Activated T-cell treated with anti-CD3 and anti-CD28 coated beads for 24 hours (primary cell): Measurements from ENCODE around the gene ALKBH4.
"Not testable (repeated sequence)": the region's sequence is repeated elsewhere in the genome, so short reads cannot be mapped to it uniquely, and the experiment has no call there.

Experiments used
- DNase-seq: peaks from one replicate; pipeline ENCODE4 v3.0.0-alpha.2; 2020; ENCODE audit warnings: low read depth

ALKBH4 gene, protein sequence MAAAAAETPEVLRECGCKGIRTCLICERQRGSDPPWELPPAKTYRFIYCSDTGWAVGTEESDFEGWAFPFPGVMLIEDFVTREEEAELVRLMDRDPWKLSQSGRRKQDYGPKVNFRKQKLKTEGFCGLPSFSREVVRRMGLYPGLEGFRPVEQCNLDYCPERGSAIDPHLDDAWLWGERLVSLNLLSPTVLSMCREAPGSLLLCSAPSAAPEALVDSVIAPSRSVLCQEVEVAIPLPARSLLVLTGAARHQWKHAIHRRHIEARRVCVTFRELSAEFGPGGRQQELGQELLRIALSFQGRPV

DNA sequence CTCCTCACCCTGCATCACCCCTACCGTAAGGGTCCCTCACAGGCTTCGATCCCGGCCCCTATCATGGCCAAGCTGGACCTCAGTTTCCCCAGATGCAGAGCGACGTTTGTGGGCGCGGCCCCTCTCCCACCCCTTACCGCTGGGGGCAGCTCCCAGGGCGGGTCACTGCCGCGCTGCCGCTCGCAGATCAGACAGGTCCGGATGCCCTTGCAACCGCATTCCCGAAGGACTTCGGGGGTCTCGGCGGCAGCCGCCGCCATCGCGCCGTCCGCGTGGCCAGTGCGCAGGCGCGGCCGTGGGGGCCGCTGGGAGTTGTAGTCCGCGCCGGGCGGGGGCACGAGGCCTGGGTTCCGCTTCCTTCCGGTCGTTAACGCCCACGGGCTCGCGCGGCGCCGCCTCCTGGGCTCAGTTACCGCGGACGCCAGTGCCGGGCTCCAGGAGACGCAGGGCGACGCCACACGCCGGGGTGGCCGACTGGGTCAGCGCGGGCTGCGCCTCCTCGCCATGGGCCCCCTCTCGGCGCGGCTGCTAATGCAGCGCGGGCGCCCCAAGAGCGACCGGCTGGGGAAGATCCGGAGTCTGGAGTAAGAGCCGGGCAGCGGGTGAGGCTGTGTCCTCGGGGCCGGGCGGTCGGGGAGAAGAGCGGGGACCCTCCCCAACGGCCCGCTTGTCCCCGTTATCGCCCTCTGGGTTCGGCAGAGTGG lies at the start of gene ALKBH4, which contains the start of gene LRWD1:
Gene ALKBH4, minus strand, starts transcription at position 287 of the 704 bp plus-strand sequence. Its CDS starts 27 bp downstream, at position 260.
Gene LRWD1, plus strand, starts transcription at position 408 of the 704 bp plus-strand sequence. Its CDS starts 97 bp downstream, at position 505.
- DNase-seq, result peak; percentile 95

DNA sequence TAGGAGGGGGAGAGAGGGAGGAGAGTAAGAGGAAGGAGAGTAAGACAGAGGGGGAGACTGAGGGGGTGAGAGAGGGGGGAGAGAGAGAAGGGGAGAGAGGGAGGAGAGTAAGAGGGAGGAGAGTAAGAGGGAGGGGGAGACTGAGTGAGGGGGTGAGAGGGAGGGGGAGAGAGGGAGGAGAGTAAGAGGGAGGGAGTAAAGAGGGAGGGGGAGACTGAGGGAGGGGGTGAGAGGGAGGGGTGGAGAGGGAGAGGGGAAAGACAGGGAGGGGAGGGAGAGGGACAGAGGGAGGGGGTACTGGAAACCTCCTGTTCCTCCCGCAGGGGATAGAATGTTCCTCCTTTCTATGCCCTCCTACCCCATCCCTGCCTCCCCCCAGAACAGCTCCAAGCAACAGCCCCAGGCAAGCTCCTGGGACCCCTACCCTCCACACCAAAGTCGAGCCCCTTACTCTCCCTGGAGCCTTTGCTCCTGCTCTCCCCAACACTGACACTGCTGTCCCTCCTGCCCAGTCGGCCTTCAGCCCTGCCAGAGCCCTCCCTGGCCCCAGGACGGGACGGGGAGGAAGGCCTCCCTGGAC lies 48.1 kb upstream of the ALKBH4 start:
- DNase-seq, result not testable (repeated sequence)

DNA sequence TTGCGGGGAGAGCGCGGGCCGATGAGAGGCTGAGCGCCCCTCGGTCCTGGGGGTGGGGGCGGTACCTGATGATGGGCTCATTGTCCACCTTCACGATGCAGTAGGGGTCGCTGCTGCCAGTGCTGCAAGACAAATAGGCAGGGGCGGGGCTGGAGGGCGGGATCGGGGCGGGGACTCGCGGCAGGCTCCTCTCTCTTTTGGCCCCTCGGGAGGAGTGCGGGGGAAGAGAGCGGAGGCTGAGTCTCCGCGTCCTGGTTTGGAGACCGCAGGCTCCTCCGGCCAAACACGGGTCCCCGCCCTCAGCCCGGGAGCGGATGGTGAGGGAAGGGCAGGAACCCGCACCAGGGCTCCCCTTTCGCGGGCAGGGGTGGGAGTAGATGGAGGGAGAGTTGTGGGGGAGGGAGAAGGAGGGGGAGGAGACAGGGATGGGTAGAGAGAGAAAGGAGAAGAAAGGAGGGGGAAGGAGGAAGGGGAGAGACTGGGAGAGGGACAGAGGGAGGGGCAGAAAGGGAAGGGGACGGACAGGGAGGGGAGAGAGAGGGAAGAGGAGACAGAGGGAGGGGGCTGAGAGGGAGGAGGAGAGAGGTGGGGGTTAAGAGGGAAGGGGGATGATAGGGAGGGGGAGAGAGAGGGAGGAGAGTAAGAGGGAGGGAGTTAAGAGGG lies 47.3 kb upstream of the ALKBH4 start:
- DNase-seq, result not testable (repeated sequence)

DNA sequence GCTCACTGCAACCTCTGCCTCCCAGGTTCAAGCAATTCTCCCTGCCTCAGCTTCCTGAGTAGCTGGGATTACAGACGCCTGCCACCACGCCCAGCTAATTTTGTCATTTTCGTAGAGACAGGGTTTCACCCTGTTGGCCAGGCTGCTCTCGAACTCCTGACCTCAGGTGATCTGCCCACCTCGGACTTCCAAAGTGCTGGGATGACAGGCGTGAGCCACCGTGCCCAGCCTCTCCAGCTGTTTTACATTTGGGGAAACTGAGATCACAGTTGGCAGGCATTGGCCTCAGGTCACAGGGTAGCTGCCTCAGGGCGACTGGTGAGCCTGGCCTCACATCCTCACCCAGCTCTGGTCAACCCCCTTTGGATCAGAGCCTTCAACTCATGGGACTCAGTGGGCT lies 45.9 kb upstream of the ALKBH4 start:
- DNase-seq, result not testable (repeated sequence)

DNA sequence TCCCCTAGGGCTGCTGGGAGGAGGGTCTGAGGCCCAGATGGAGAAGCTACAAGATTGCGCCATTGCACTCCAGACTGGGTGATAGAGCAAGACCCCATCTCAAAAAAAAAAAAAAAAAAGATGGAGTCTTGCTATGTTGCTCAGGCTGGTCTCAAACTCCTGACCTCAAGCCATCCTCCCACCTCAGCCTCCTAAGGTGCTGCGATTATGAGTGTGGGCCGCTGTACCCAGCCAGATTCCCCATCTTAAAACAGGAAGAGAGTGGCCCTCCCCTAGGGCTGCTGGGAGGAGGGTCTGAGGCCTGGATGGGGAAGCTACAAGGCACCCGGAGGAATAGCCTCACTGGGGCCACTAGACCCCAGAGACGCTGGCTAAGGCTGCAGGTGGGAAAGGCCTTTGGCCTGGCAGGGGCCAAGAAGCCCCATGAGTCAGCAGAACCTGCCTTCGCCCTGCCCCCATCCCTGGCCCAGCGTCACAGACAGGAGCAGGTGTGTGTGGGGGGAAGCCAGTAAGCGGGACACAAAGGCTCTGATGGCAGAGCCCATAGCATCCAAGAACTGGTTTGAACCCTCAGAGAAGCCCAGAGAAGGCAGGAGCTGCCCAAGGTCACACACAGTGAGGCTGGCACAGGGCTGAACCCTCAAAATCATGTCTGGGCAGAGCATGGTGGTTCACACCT lies 42.9 kb upstream of the ALKBH4 start:
- DNase-seq, result not testable (repeated sequence)

DNA sequence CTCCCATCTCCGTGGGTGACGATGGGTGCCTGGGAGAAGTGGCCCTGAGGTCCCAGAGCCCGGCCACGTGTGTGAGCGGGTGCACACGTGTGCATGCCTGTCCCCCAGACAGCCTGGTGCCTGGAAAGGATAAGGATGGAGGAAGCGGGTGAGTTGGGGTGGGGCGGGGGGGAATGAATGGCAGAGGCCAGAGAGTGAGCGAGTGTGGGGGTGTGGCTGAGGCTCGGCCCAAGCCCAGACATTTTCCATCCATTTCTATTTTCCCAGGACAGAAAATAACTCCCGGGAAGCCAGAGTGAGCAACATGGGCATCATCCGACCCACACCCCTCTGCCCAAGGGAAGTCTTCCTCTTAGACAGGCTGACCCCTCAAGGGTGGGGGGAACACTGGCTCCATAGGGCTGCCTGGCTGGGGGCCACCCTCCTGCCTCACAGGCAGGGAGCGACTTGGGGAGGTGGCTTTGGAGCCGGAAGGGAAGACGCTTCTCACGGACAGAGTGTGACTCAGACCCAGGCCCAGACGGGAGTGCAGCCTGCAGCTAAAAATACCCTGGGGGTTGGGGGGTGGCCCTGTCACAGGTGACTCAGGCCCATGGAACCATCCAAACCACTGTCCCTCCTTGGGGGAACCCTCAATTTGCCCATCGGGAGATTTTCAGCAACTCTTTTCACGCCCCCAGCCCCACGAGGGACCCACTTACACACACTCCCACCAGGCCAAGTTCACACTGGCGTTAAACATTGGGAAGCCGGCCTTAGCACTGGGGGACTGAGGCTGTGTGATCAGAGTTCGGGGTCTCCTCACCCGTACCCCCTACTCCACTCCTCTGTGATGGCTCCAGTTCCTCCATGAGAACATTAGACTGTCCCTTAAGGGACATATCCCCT lies 40.9 kb upstream of the ALKBH4 start:
- not testable (repeated sequence) for DNase-seq

DNA sequence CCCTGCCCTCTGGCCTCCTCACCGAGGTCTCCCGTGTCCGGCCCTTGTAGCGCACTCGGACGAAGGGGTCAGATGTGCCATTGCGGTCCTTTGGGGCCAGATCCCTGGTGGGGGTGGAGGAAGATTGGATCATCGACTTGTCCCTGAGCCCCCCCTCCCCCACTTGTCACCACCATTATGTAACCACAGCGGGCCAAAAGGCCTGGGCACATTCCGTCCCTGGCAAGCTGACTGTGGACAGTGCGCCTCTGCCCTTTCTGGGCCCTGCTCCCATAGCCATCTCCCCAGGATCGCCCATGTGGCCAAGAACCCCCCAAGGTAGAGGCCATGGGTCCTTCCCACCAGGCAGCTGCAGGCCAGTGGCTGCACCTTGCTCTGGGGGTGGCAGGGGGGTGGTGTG lies 38.5 kb upstream of the ALKBH4 start:
- DNase-seq, result not testable (repeated sequence)

DNA sequence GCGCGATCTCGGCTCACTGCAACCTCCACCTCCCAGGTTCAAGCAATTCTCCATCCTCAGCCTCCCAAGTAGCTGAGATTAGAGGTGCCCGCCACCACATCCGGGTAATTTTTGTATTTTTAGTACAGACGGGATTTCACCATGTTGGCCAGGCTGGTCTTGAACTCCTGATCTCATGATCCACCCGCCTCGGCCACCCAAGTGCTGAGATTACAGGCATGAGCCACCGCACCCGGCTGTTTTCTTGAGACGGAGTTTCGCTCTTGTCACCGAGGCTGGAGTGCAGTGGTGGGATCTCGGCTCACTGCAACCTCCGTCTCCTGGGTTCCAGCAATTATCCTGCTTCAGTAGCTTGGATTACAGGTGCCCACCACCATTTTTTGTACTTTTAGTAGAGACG lies 33.7 kb upstream of the ALKBH4 start:
- DNase-seq, result not testable (repeated sequence)

DNA sequence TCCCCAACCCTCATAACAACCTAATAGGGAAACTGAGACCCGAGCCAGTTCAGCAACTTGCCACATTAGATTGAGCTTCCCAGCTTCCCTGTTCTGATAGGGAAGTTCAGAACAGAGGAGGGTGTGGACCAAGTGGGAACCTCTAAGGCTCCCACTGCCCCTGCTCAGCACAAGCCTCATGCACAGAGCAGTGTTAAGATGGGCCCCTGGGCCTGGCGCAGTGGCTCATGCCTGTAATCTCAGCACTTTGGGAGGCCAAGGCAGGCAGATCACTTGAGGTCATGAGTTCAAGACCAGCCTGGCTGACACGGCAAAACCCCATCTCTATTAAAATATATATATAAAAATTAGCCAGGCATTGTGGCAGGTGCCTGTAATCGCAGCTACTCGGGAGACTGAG lies 32.6 kb upstream of the ALKBH4 start:
- DNase-seq, result not testable (repeated sequence)

DNA sequence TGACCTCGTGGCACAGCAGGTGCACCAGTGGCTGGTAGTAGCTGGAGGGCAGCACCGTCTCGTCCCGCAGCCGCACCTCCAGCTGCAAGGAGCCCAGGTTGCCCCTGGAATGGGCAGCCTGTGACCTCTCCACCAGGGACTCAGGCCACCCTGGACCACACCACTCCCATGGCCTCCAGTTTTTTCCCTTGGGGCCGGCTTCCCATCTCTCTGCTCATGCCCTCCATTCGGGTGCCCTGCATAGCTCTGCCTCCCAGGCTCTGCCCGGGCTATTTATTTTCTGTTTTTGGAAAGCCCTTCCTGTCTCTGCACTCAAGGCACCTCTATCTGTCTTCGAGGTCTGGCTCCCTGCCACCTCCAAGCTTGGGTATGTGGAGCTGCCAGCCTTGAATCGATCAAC lies 32.2 kb upstream of the ALKBH4 start:
- not testable (repeated sequence) for DNase-seq

DNA sequence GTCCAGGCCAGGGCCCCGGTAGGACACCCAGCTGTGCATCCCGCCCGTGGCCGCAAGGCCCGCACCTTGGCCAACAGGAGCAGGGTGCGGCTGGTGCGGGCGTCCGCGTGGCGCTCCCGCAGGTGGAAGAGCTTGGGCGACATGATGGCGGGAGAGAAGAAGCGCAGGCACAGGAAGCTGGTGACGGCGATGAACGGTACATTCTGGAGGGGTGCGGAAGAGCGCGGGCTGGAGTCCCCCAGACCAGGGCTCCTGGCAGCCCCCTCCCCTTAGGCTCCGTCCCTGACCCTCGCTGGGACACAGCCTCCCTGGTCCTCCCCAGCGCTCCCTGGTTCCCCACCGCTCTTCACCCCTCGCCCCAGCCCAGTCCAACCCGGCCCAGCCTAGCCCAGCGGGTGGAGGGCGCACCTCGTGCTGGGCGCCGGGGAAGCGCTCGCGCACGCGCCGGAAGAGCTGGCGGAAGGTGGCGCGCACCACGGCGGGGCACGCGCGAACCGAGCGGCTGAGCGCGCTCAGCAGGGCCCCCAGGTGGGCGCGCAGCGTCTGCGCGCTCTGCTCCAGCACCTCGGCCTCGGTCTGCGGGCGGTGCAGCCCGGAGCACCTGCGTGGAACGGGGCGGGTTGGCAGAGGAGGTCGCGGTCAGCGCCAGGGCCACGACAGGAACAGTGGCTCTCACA lies 29.9 kb upstream of the ALKBH4 start:
- DNase-seq, result not testable (repeated sequence)

DNA sequence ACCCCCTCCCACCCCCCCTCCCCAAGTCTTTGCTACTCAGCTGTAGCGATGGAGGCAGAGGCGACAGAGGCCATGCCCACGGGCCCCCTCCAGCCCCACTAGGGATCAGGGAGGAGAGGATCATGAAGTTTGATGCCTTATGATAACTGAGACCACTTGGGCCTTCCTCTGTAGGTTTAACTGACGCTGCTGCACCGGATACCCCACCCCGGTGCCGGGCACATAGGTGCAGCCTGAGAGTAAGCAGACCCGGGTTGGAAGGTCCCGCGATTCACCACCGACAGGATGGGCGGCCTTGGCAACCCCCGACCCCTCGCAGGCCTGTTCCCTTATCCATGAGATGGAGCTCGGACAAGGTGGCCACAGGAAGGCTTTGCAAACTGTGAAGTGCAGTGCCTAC lies 29.4 kb upstream of the ALKBH4 start:
- DNase-seq, result not testable (repeated sequence)

DNA sequence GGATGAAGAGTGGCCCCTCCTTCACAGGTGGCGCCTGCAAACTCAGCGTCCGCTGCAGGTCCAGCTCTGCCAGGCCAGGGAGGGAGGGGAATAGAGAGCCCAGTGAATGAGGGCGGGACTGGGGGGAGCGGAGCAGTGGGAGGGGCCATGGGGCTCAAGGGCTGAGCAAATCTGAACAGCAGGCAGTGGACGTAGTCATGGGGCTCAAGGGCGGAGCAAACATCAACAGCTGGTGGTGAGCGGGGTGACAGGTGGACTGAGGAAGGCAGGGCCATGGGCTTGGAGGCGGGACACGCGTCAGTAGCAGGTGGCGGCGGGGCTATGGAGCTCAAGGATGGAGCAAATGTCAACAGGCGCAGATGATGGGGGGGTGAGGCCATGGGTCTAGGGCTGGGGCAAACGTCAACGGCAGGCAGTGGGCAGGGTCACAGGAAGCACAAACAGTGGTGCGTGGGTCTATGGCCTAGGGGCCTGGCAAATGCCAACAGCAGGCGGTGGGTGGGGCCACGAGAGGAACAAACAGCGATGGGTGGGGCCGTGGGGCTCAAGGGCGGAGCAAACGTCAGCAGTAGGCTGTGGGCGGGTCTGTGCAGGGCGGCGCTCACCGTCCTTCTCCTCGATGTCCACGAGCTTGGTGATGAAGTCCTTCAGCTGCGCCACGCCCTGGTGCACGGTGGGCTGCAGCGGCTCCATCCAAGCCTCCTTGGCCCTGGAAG lies 28.7 kb upstream of the ALKBH4 start:
- DNase-seq, result not testable (repeated sequence)

DNA sequence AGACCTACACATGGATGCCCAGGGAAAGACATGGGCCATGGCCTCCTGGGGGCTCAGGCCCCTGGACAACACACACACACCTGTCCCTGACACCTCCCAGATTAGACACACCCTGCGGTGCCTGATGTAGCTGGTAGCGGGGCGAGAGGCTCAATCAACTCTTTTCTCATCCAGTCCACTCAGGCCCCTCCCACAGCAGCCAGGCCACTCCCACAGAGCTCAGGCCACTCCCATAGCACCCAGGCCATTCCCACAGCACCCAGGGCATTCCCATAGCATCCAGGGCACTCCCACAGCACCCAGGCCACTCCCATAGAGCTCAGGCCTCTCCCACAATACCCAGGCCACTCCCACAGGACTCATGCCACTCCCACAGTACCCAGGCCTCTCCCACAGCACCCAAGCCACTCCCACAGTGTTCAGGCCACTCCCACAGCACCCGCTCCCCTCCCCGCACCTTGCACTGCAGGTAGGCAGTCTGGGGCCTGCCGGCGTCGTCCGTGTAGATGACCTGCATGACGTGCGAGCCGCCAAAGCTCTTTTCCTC lies 25.9 kb upstream of the ALKBH4 start:
- peak; percentile 51 for DNase-seq

DNA sequence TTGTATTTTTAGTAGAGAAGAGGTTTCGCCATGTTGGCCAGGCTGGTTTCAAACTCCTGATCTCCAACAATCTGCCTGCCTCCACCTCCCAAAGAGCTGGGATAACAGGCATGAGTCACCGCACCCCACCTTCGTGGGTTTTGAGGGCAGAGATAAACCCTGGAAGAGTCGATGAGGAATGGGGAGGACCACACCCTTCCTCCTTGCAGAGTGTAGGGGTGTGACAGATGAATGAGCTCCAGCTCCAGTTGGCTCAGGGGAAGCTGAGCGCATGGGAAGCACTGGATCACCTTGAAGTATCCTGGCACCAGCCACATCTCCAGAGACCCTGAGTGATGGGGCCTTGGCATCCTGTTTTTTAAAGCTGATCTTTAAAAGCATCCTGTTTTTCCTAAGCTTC lies 19.7 kb upstream of the ALKBH4 start:
- not testable (repeated sequence) for DNase-seq

DNA sequence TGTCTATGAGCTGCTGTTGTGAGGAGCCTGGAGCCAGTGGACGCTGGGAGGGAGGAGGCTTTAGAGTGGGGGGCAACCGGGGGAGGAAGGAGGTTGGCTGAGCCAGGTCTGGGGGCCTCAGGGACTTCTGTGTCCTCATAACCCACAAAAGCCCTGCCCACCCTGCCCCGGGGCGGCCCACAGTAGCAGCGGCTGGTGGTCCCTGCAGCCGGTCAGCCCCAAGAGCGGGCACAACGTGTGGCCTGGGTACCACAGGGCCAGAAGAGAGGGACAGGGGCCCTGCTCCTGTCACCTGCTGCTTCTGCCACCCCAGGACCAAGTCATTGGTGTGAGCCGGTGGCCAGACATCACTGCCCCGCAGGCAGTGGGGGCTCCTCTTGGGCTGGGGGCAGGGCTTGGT lies 17.3 kb upstream of the ALKBH4 start:
- DNase-seq, result not testable (repeated sequence)

DNA sequence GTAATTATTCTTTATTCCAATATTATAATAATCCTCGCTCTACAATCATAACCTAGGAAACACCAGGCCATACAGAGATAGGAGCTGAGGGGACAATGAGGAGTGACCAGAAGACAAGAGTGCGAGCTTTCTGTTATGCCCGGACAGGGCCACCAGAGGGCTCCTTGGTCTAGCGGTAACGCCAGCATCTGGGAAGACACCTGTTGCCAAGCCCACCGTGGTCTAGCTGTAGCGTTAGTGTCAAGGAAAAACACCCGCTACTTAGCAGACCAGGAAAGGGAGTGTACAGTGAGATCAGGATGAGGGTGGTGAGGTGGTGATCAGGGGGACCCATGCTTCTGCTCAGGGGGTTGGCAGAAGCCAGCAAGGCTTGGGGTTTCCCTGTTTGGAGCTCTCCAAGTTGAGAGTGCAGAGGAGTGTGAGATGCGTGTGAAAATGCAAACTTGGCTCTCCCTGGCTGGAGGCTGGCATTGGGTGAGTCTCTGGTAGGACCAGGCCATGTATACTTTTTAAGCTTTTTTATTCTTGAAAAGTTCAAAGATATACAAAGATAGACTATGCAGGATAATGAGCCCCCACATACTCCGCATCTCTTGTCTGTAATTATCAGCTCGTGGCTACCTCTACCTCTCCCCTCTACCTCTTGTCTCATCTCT lies 15.4 kb upstream of the ALKBH4 start:
- DNase-seq, result not testable (repeated sequence)

DNA sequence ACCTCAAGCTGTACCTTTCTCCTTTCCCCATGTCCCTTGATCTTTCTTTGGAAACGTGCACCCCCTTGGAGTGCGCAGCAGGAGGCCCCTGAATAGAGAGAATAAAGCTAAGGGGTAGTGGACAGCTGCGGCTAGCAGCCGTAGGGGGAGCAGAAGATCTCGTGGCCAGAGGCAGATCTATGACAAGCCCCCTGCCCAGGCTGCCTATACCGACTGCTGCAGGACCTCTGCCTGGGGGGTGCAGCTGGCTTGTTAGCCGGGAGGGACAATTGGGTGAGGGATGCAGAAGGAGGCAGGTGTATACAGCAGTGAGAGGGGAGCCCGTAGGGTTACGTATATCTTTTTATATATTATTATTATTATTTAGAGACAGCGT lies 14.5 kb upstream of the ALKBH4 start:
- not testable (repeated sequence) for DNase-seq
